Measurements from ENCODE around the gene MACROD2.

DNA sequence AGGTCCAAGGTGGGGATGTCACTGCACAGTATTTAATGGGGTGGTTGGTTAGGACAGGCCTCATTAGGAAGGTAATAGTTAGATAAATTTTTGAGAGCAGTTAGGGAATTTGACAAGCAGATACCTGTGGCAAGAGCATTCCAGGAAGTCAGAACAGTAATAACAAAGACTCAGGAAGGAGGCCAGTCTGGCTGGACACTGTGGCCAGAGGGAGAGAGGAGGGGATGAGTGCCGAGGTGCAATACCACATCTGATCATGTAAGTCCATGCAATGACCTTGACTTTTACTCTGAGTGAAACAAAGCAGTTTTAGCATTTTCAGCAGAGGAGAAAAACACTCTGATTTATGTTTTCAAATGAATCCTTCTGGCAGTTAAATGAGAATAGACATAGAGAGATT, 1332.8 kb downstream of the MACROD2 start:
- TF ChIP-seq CTCF (IDR thresholded peaks at IDR 0.05) (no peak), POLR2A (IDR thresholded peaks at IDR 0.05) (no peak)
